ENCODE data around the gene TAF4B. TPM values are rescaled to one million over a fixed set of nuclear protein-coding genes. Genes with fewer than 3 reads are reported as not detected.

TAF4B gene
- polyA plus RNA-seq, 1 donor from 2014 or later: 0.38 TPM

DNA sequence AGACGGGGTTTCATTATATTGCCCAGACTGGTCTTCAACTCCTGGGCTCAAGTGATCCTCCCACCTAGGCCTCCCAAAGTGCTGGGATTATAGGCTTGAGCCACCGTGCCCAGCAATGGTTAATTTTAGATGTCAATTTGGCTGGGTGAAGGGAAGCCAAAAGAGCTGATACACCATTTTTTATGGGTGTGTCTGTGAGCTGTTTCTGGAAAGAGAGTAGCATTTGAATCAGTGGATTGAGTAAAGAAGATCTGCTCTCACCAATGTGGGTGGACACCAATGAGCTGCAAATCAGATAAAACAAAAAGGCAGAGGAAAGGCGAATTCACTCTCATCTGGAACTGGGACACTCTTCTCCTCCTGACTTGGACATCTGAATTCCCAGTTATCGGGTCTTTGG, 16.1 kb upstream of the TAF4B start:
- no peaks in the 10 kb centered on the region for H3K9me2 ChIP-seq (ENCODE audit: insufficient read depth, low read length)
- no peaks in the 10 kb centered on the region for H3F3A ChIP-seq (ENCODE audit: insufficient read depth, low read length, poor library complexity, severe bottlenecking)
- no peaks in the 10 kb centered on the region for H3K79me2 ChIP-seq (replicated peaks; ENCODE audit: insufficient read depth, low read length)
- TF ChIP-seq EP300 (conservative IDR thresholded peaks at IDR 0.05; ENCODE audit: poor library complexity, severe bottlenecking) (no peak), EZH2 (IDR thresholded peaks at IDR 0.05; ENCODE audit: borderline replicate concordance, insufficient read depth, low read length, poor library complexity, severe bottlenecking) (no peak), RAD21 (conservative IDR thresholded peaks at IDR 0.05) (no peak), SMC3 (conservative IDR thresholded peaks at IDR 0.05; ENCODE audit: poor library complexity) (no peak), MXI1 (conservative IDR thresholded peaks at IDR 0.05; ENCODE audit: poor library complexity, severe bottlenecking) (no peak), TAF1 (IDR thresholded peaks at IDR 0.05; ENCODE audit: low read depth) (no peak), POLR2AphosphoS5 (IDR thresholded peaks at IDR 0.05) (no peak)
- TF ChIP-seq, protein P1, sequence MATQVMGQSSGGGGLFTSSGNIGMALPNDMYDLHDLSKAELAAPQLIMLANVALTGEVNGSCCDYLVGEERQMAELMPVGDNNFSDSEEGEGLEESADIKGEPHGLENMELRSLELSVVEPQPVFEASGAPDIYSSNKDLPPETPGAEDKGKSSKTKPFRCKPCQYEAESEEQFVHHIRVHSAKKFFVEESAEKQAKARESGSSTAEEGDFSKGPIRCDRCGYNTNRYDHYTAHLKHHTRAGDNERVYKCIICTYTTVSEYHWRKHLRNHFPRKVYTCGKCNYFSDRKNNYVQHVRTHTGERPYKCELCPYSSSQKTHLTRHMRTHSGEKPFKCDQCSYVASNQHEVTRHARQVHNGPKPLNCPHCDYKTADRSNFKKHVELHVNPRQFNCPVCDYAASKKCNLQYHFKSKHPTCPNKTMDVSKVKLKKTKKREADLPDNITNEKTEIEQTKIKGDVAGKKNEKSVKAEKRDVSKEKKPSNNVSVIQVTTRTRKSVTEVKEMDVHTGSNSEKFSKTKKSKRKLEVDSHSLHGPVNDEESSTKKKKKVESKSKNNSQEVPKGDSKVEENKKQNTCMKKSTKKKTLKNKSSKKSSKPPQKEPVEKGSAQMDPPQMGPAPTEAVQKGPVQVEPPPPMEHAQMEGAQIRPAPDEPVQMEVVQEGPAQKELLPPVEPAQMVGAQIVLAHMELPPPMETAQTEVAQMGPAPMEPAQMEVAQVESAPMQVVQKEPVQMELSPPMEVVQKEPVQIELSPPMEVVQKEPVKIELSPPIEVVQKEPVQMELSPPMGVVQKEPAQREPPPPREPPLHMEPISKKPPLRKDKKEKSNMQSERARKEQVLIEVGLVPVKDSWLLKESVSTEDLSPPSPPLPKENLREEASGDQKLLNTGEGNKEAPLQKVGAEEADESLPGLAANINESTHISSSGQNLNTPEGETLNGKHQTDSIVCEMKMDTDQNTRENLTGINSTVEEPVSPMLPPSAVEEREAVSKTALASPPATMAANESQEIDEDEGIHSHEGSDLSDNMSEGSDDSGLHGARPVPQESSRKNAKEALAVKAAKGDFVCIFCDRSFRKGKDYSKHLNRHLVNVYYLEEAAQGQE (IDR thresholded peaks at IDR 0.05; ENCODE audit: borderline replicate concordance): no peak
- TF ChIP-seq, protein P2, sequence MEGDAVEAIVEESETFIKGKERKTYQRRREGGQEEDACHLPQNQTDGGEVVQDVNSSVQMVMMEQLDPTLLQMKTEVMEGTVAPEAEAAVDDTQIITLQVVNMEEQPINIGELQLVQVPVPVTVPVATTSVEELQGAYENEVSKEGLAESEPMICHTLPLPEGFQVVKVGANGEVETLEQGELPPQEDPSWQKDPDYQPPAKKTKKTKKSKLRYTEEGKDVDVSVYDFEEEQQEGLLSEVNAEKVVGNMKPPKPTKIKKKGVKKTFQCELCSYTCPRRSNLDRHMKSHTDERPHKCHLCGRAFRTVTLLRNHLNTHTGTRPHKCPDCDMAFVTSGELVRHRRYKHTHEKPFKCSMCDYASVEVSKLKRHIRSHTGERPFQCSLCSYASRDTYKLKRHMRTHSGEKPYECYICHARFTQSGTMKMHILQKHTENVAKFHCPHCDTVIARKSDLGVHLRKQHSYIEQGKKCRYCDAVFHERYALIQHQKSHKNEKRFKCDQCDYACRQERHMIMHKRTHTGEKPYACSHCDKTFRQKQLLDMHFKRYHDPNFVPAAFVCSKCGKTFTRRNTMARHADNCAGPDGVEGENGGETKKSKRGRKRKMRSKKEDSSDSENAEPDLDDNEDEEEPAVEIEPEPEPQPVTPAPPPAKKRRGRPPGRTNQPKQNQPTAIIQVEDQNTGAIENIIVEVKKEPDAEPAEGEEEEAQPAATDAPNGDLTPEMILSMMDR (IDR thresholded peaks at IDR 0.05; ENCODE audit: poor library complexity, severe bottlenecking): no peak
- H3K4me3 ChIP-seq (ENCODE audit: low read length): no peak overlapping the region
- no peak overlapping the region for H3K27ac ChIP-seq (ENCODE audit: low read length)
- no peaks in the 10 kb centered on the region for H3K9me3 ChIP-seq (ENCODE audit: low read length)
- no peak overlapping the region for H3K9ac ChIP-seq (ENCODE audit: low read length)
- no peaks in the 10 kb centered on the region for H3K27me3 ChIP-seq (ENCODE audit: insufficient read depth, low read depth, low read length)
- H3K4me2 ChIP-seq (ENCODE audit: low read length): no peak overlapping the region
- no peaks in the 10 kb centered on the region for H4K20me1 ChIP-seq (ENCODE audit: insufficient read depth)
- H2AFZ ChIP-seq (ENCODE audit: low read depth, low read length): no peak overlapping the region
- no peaks in the 10 kb centered on the region for H3K36me3 ChIP-seq (ENCODE audit: insufficient read depth, low read length)

DNA sequence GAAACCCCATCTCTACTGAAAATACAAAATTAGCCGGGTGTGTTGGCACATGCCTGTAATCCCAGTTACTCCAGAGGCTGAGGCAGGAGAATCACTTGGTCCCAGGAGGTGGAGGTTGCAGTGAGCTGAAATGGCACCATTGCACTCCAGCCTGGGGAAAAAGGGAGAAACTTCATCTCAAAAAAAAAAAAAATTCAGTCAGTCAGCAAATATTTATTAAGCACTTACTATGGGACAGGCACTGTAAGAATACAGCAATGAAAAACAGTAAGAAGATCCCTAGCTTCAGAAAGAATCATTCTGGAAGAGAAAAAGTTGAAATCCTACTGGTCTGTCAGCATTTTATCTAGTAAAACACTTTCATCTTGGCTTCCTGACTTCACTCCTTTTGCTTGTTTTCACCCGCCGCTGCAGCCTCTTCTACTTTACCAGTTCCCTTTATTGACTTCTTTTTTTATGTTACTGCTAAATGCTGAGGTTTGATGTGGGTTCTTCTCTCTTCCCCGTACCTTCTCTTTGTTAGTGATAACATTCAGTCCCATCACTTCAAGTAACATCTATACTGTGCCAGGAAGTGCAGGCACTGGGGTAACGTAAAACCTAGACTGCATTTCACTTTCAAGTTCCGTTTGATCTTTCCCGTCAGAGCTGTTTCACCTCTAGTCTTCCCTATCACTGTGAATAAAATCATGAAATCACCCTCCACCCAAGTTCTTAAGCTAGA, 10.8 kb upstream of the TAF4B start:
- Histone ChIP-seq H3K36me3 (ENCODE audit: insufficient read depth, low read length) (no peaks in the 10 kb centered on the region), H3K79me2 (replicated peaks; ENCODE audit: insufficient read depth, low read length) (no peaks in the 10 kb centered on the region), H3K9ac (ENCODE audit: low read length) (no peak overlapping the region), H3K9me2 (ENCODE audit: insufficient read depth, low read length) (no peaks in the 10 kb centered on the region), H3K4me3 (ENCODE audit: low read length) (no peak overlapping the region), H2AFZ (ENCODE audit: low read depth, low read length) (no peak overlapping the region), H3K27me3 (ENCODE audit: insufficient read depth, low read depth, low read length) (no peaks in the 10 kb centered on the region), H3K9me3 (ENCODE audit: low read length) (no peaks in the 10 kb centered on the region), H3K27ac (ENCODE audit: low read length) (no peak overlapping the region), H4K20me1 (ENCODE audit: insufficient read depth) (no peaks in the 10 kb centered on the region), H3F3A (ENCODE audit: insufficient read depth, low read length, poor library complexity, severe bottlenecking) (no peaks in the 10 kb centered on the region), H3K4me2 (ENCODE audit: low read length) (no peak overlapping the region)
- no peak for TF ChIP-seq SMC3 (conservative IDR thresholded peaks at IDR 0.05; ENCODE audit: poor library complexity)
- TF ChIP-seq POLR2AphosphoS5 (IDR thresholded peaks at IDR 0.05): no peak
- no peak for TF ChIP-seq TAF1 (IDR thresholded peaks at IDR 0.05; ENCODE audit: low read depth)
- TF ChIP-seq, protein P2 (IDR thresholded peaks at IDR 0.05; ENCODE audit: poor library complexity, severe bottlenecking): no peak
- no peak for TF ChIP-seq EZH2 (IDR thresholded peaks at IDR 0.05; ENCODE audit: borderline replicate concordance, insufficient read depth, low read length, poor library complexity, severe bottlenecking)
